GM20431 (cell line): ENCODE results near the gene ZIC3.
"Not testable (repeated sequence)": the region's sequence is repeated elsewhere in the genome, so short reads cannot be mapped to it uniquely, and the experiment has no call there.

Source experiments
- in situ Hi-C: fragments of 300-500 bp; cut with MseI, MboI; formaldehyde crosslinking; loops from one replicate; pipeline ENCODE4 v1.15.0; 2020; ENCODE audit warnings: low sequenced_read_pairs; ENCODE audit not compliant: unreplicated experiment

The ZIC3 gene

GRCh38 chrX:137565921-137566745 lies at the start of gene ZIC3:
Gene ZIC3, plus strand, starts transcription at chrX:137566127. Its CDS starts 565 bp downstream, at chrX:137566692.
- in situ Hi-C loops = no loop called here

GRCh38 chrX:137519459-137519858 lies 46.5 kb upstream of the ZIC3 start:
- in situ Hi-C loops = no loop called here

GRCh38 chrX:137545711-137546651 lies 19.9 kb upstream of the ZIC3 start:
- in situ Hi-C loops = no loop called here

- in situ Hi-C loops = no loop called here
Observed at GRCh38 chrX:137547291-137547690, 18.6 kb upstream of the ZIC3 start.

- in situ Hi-C loops = no loop called here
Observed at GRCh38 chrX:137548261-137548660, 17.7 kb upstream of the ZIC3 start.

- in situ Hi-C loops = no loop called here
Observed at GRCh38 chrX:137549073-137549472, 16.9 kb upstream of the ZIC3 start.

GRCh38 chrX:137549851-137550664 lies 15.9 kb upstream of the ZIC3 start:
- in situ Hi-C loops = no loop called here

GRCh38 chrX:137550665-137551261 lies 15.2 kb upstream of the ZIC3 start:
- in situ Hi-C loops = no loop called here

GRCh38 chrX:137552098-137552497 lies 13.8 kb upstream of the ZIC3 start:
- in situ Hi-C loops = not testable (repeated sequence)

- in situ Hi-C loops = no loop called here
Observed at GRCh38 chrX:137562096-137562495, 3.8 kb upstream of the ZIC3 start.

- in situ Hi-C loops = no loop called here
Observed at GRCh38 chrX:137563681-137564651, 2.0 kb upstream of the ZIC3 start.

- in situ Hi-C loops = no loop called here
Observed at GRCh38 chrX:137565318-137565904, 516 bp upstream of the ZIC3 start.

- in situ Hi-C loops = no loop called here
Observed at GRCh38 chrX:137566746-137567679, 1.1 kb downstream of the ZIC3 start.

GRCh38 chrX:137567682-137568232 lies 1.8 kb downstream of the ZIC3 start:
- in situ Hi-C loops = no loop called here

GRCh38 chrX:137568741-137569469 lies 3.0 kb downstream of the ZIC3 start:
- in situ Hi-C loops = no loop called here

- in situ Hi-C loops = no loop called here
Observed at GRCh38 chrX:137569470-137569891, 3.6 kb downstream of the ZIC3 start.
